Stomach (tissue), 4 donors: ENCODE data around the gene CARD16.

Experiments
- EP300 ChIP-seq: sonication (generic); formaldehyde crosslinking; IDR thresholded peaks from one replicate; pipeline ENCODE4 v1.6.1; 2017; ENCODE audit warnings: antibody characterized with exemption
- POLR2A ChIP-seq, 4 donors: fragments of 450-650 bp; IDR thresholded peaks; one replicate each; pipeline ENCODE4 v1.6.1; 2016; ENCODE audit warnings: antibody characterized with exemption in 4 of 4, control low read depth in 2 of 4, mild to moderate bottlenecking in 1 of 4, moderate library complexity in 1 of 4
- TF ChIP-seq, protein P1 (sequence below), 7 experiments: fragments of 450-650 bp in 4 of 7; fragments of 200-600 bp in 3 of 7; sonication (generic) in 3 of 7; IDR thresholded peaks; one replicate each; pipeline ENCODE4 v1.5.1; 2016 to 2019; ENCODE audit warnings: antibody characterized with exemption in 7 of 7, control low read depth in 2 of 7, mild to moderate bottlenecking in 1 of 7

DNA sequence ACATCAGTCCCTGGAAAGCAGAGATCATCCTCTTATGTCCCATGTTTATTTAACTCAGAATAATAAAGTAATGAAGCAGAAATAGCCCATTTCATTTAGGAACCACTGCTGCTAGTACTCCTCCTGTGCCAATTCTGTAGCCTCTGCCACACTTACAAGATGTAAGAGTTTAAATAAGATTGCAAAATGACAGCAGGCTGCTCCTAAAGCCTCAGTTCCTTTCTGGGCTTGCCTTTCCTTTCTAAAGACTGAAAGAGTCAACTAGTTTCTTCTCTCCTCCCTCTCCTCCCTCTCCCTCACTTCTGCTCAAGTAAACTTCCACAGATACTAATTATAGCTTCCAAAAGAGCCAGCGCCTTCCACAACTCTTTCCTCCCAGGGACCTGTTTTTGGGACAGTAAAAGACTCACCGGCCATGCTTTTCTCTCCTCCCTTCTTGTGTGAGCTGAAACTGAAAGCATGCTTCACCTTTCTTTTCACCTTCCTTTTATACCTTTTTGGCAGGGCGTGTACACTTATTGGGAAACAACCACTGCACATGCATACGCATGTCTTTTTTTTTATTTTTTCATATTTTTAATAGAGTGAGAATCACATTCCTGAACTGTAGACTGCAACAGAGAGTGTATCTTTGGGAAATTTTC lies 26.1 kb upstream of the CARD16 start:
- TF ChIP-seq POLR2A (IDR thresholded peaks at IDR 0.05) = no peak
- TF ChIP-seq, protein P1, sequence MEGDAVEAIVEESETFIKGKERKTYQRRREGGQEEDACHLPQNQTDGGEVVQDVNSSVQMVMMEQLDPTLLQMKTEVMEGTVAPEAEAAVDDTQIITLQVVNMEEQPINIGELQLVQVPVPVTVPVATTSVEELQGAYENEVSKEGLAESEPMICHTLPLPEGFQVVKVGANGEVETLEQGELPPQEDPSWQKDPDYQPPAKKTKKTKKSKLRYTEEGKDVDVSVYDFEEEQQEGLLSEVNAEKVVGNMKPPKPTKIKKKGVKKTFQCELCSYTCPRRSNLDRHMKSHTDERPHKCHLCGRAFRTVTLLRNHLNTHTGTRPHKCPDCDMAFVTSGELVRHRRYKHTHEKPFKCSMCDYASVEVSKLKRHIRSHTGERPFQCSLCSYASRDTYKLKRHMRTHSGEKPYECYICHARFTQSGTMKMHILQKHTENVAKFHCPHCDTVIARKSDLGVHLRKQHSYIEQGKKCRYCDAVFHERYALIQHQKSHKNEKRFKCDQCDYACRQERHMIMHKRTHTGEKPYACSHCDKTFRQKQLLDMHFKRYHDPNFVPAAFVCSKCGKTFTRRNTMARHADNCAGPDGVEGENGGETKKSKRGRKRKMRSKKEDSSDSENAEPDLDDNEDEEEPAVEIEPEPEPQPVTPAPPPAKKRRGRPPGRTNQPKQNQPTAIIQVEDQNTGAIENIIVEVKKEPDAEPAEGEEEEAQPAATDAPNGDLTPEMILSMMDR (IDR thresholded peaks at IDR 0.05) = no peak
- no peak for TF ChIP-seq EP300
